Upper lobe of right lung (tissue), 1 donor: ENCODE results near the gene SLC4A5. TPM values are rescaled to one million over a fixed set of nuclear protein-coding genes. Genes with fewer than 3 reads are reported as not detected.
A peak's percentile ranks its signal among the peaks of the same experiment; 100 is the strongest.

Experiments used
- ATAC-seq: fragments of 200-7000 bp; cut with Tn5 transposase; one replicate; pipeline ENCODE4 v1.9.1; 2020; ENCODE audit warnings: mild to moderate bottlenecking, moderate library complexity
- DNase-seq: peaks from one replicate; pipeline ENCODE4 v3.0.0-alpha.2; 2020
- H3K27ac ChIP-seq: fragments of 200-600 bp; one replicate; pipeline ENCODE4 v1.8.0; 2022
- H3K27me3 ChIP-seq: fragments of 200-600 bp; one replicate; pipeline ENCODE4 v1.8.0; 2022; ENCODE audit warnings: mild to moderate bottlenecking
- H3K36me3 ChIP-seq: fragments of 200-600 bp; one replicate; pipeline ENCODE4 v1.8.0; 2022
- H3K4me1 ChIP-seq: fragments of 200-600 bp; one replicate; pipeline ENCODE4 v1.8.0; 2022
- H3K4me3 ChIP-seq: fragments of 200-600 bp; one replicate; pipeline ENCODE4 v1.8.0; 2022; ENCODE audit warnings: mild to moderate bottlenecking
- H3K9me3 ChIP-seq: fragments of 200-600 bp; one replicate; pipeline ENCODE4 v1.8.0; 2022
- CTCF ChIP-seq: fragments of 200-600 bp; IDR thresholded peaks from one replicate; pipeline ENCODE4 v1.8.0; 2022; ENCODE audit warnings: antibody characterized with exemption
- intact Hi-C: fragments of 100-400 bp; cut with DNase I; formaldehyde crosslinking; loops from one replicate; pipeline ENCODE4 v1.11.0; 2022
- total RNA-seq: library from RNA; stranded (reverse); fragmentation: NEBNext Ultra II Directional; extraction: Animal tissue kit (Norgen Biotek cat#: 25700); gene quantifications from one replicate; pipeline ENCODE4 v1.2.1, GENCODE V29; 2021
- donor health status: DM: no; HTN: yes; CAD: no; lungs with severe emphysema.

Gene SLC4A5
- total RNA-seq, 1 donor from 2014 or later, result 3.2 TPM

- H3K9me3 ChIP-seq, result no peaks in the 10 kb centered on the region
- no peaks in the 10 kb centered on the region for H3K4me1 ChIP-seq
- TF ChIP-seq CTCF, result no peak
- no peak for ATAC-seq
- H3K36me3 ChIP-seq, result peaks cover 92% of the 10 kb centered on the region
- no peak for DNase-seq
- no peak overlapping the region for H3K27ac ChIP-seq
- no peaks in the 10 kb centered on the region for H3K27me3 ChIP-seq
- intact Hi-C loops, result no loop called here
- H3K4me3 ChIP-seq, result no peak overlapping the region
Measured at GRCh38 chr2:74212702-74213410, 130.4 kb downstream of the SLC4A5 start.

- DNase-seq (no peak), ATAC-seq (peak; percentile 79)
- intact Hi-C loops, result no loop called here
- H3K36me3 ChIP-seq, result peaks cover 41% of the 10 kb centered on the region
- H3K27ac ChIP-seq, result peak overlapping the region; percentile 73
- H3K9me3 ChIP-seq, result no peaks in the 10 kb centered on the region
- peaks cover 18% of the 10 kb centered on the region for H3K4me1 ChIP-seq
- no peaks in the 10 kb centered on the region for H3K27me3 ChIP-seq
- TF ChIP-seq CTCF, result no peak
- H3K4me3 ChIP-seq, result no peak overlapping the region
Measured at GRCh38 chr2:74206180-74206688, 137.0 kb downstream of the SLC4A5 start.

- DNase-seq, result no peak
- peak; percentile 74 for ATAC-seq
Measured at GRCh38 chr2:74205596-74205995, 137.6 kb downstream of the SLC4A5 start.

GRCh38 chr2:74205113-74205512 is 138.1 kb downstream of the SLC4A5 start:
- intact Hi-C loops, result no loop called here
- Histone ChIP-seq H3K4me3 (no peak overlapping the region), H3K36me3 (peaks cover 31% of the 10 kb centered on the region), H3K4me1 (peaks cover 20% of the 10 kb centered on the region), H3K27me3 (no peaks in the 10 kb centered on the region), H3K9me3 (no peaks in the 10 kb centered on the region), H3K27ac (peak overlapping the region; percentile 73)
- ATAC-seq (no peak), DNase-seq (no peak)
- no peak for TF ChIP-seq CTCF

More at GRCh38 chr2:74205596-74205995, 137.6 kb downstream of the SLC4A5 start:
- Histone ChIP-seq H3K9me3 (no peaks in the 10 kb centered on the region), H3K36me3 (peaks cover 36% of the 10 kb centered on the region), H3K4me3 (no peak overlapping the region), H3K27me3 (no peaks in the 10 kb centered on the region), H3K4me1 (peaks cover 18% of the 10 kb centered on the region), H3K27ac (peak overlapping the region; percentile 73)
- no peak for TF ChIP-seq CTCF
- intact Hi-C loops, result no loop called here

- no peak for TF ChIP-seq CTCF
- H3K27me3 ChIP-seq, result no peaks in the 10 kb centered on the region
- ATAC-seq (no peak), DNase-seq (no peak)
- H3K9me3 ChIP-seq, result no peaks in the 10 kb centered on the region
- intact Hi-C loops, result no loop called here
- H3K4me3 ChIP-seq, result no peak overlapping the region
- H3K27ac ChIP-seq, result no peak overlapping the region
- peaks cover 27% of the 10 kb centered on the region for H3K4me1 ChIP-seq
- H3K36me3 ChIP-seq, result peaks cover 24% of the 10 kb centered on the region
Measured at GRCh38 chr2:74204436-74204835, 138.8 kb downstream of the SLC4A5 start.
